HL-60 (cell line): Measurements from ENCODE around the gene IL15.

Source experiments
- GABPA ChIP-seq: IDR thresholded peaks from 2 replicates; pipeline ENCODE4 v1.6.1; 2012; ENCODE audit warnings: low read depth
- POLR2AphosphoS5 ChIP-seq: IDR thresholded peaks from 2 replicates; pipeline ENCODE4 v1.6.1; 2012; ENCODE audit warnings: low read depth
- REST ChIP-seq: IDR thresholded peaks from 2 replicates; pipeline ENCODE4 v1.6.1; 2012; ENCODE audit warnings: low read depth; ENCODE audit not compliant: insufficient replicate concordance
- TF ChIP-seq, protein P1 (sequence below): IDR thresholded peaks from one replicate; pipeline ENCODE4 v1.5.1; 2011; ENCODE audit warnings: low read length, control low read depth, inconsistent platforms; ENCODE audit not compliant: insufficient read depth

DNA sequence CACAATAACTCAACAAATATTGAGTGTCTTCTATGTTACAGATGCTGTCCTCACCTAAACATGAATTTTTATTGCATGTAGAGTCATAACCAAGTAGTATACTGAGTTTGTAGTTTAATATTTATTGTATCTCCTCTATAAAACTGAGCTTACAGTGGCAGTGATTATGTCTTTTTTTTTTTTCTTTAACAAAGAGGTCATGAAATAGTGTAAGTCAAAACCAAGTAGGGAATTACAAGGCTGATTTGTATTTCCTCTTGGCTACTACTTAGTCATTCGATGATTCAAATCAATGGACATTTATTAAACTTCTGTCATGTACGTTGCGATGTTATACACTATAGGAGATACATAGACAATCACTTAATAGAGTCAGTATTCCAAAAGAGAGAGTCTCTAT is 48.4 kb downstream of the IL15 start:
- TF ChIP-seq, protein P1, sequence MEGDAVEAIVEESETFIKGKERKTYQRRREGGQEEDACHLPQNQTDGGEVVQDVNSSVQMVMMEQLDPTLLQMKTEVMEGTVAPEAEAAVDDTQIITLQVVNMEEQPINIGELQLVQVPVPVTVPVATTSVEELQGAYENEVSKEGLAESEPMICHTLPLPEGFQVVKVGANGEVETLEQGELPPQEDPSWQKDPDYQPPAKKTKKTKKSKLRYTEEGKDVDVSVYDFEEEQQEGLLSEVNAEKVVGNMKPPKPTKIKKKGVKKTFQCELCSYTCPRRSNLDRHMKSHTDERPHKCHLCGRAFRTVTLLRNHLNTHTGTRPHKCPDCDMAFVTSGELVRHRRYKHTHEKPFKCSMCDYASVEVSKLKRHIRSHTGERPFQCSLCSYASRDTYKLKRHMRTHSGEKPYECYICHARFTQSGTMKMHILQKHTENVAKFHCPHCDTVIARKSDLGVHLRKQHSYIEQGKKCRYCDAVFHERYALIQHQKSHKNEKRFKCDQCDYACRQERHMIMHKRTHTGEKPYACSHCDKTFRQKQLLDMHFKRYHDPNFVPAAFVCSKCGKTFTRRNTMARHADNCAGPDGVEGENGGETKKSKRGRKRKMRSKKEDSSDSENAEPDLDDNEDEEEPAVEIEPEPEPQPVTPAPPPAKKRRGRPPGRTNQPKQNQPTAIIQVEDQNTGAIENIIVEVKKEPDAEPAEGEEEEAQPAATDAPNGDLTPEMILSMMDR = no peak
- no peak for TF ChIP-seq REST
- no peak for TF ChIP-seq GABPA
- TF ChIP-seq POLR2AphosphoS5 = no peak
